Measurements from ENCODE around the gene TTLL8. TPM values are rescaled to one million over a fixed set of nuclear protein-coding genes. Genes with fewer than 3 reads are reported as not detected.

Gene TTLL8
- total RNA-seq, 1 donor from 2014 or later, result not detected

GRCh38 chr22:50027639-50028537 lies 30.2 kb downstream of the TTLL8 start:
- H3K9me3 Mint-ChIP-seq (ENCODE audit: unreplicated experiment), result peaks cover 2% of the 10 kb centered on the region

GRCh38 chr22:50025993-50026392 lies 32.1 kb downstream of the TTLL8 start:
- no peak for DNase-seq
- H3K36me3 Mint-ChIP-seq (ENCODE audit: unreplicated experiment), result no peaks in the 10 kb centered on the region
- H3K9me3 Mint-ChIP-seq (ENCODE audit: unreplicated experiment), result peaks cover 2% of the 10 kb centered on the region
- no peak overlapping the region for H3K4me3 Mint-ChIP-seq (ENCODE audit: unreplicated experiment)
- no peaks in the 10 kb centered on the region for H3K4me1 Mint-ChIP-seq (ENCODE audit: low read depth, unreplicated experiment)
- TF ChIP-seq CTCF (IDR thresholded peaks at IDR 0.05; ENCODE audit: partially characterized antibody, unreplicated experiment), result no peak
- peaks cover under 1% of the 10 kb centered on the region for H3K27me3 Mint-ChIP-seq (ENCODE audit: unreplicated experiment)
- H3K27ac Mint-ChIP-seq (ENCODE audit: unreplicated experiment), result no peak overlapping the region

More at GRCh38 chr22:50027639-50028537, 30.2 kb downstream of the TTLL8 start:
- Mint-ChIP-seq H3K36me3 (ENCODE audit: unreplicated experiment) (no peaks in the 10 kb centered on the region), H3K27me3 (ENCODE audit: unreplicated experiment) (peaks cover 2% of the 10 kb centered on the region), H3K4me3 (ENCODE audit: unreplicated experiment) (no peak overlapping the region), H3K27ac (ENCODE audit: unreplicated experiment) (no peak overlapping the region), H3K4me1 (ENCODE audit: low read depth, unreplicated experiment) (no peaks in the 10 kb centered on the region)
- no peak for DNase-seq
- no peak for TF ChIP-seq CTCF (IDR thresholded peaks at IDR 0.05; ENCODE audit: partially characterized antibody, unreplicated experiment)

GRCh38 chr22:50022171-50022819 lies 35.8 kb downstream of the TTLL8 start:
- H3K4me3 Mint-ChIP-seq (ENCODE audit: unreplicated experiment), result no peak overlapping the region
- no peak for TF ChIP-seq CTCF (IDR thresholded peaks at IDR 0.05; ENCODE audit: partially characterized antibody, unreplicated experiment)
- no peaks in the 10 kb centered on the region for H3K4me1 Mint-ChIP-seq (ENCODE audit: low read depth, unreplicated experiment)
- H3K9me3 Mint-ChIP-seq (ENCODE audit: unreplicated experiment), result peaks cover 6% of the 10 kb centered on the region
- DNase-seq, result no peak
- H3K27me3 Mint-ChIP-seq (ENCODE audit: unreplicated experiment), result peaks cover 2% of the 10 kb centered on the region
- no peak overlapping the region for H3K27ac Mint-ChIP-seq (ENCODE audit: unreplicated experiment)
- H3K36me3 Mint-ChIP-seq (ENCODE audit: unreplicated experiment), result peaks cover 8% of the 10 kb centered on the region

- H3K36me3 Mint-ChIP-seq (ENCODE audit: unreplicated experiment), result peaks cover 8% of the 10 kb centered on the region
- peaks cover 2% of the 10 kb centered on the region for H3K27me3 Mint-ChIP-seq (ENCODE audit: unreplicated experiment)
- no peak overlapping the region for H3K4me3 Mint-ChIP-seq (ENCODE audit: unreplicated experiment)
- H3K4me1 Mint-ChIP-seq (ENCODE audit: low read depth, unreplicated experiment), result no peaks in the 10 kb centered on the region
- DNase-seq, result no peak
- H3K9me3 Mint-ChIP-seq (ENCODE audit: unreplicated experiment), result peaks cover 4% of the 10 kb centered on the region
- H3K27ac Mint-ChIP-seq (ENCODE audit: unreplicated experiment), result no peak overlapping the region
- no peak for TF ChIP-seq CTCF (IDR thresholded peaks at IDR 0.05; ENCODE audit: partially characterized antibody, unreplicated experiment)
Observed at GRCh38 chr22:50020606-50021005, 37.5 kb downstream of the TTLL8 start.

GRCh38 chr22:50019316-50019715 lies 38.8 kb downstream of the TTLL8 start:
- Mint-ChIP-seq H3K36me3 (ENCODE audit: unreplicated experiment) (peaks cover 8% of the 10 kb centered on the region), H3K4me3 (ENCODE audit: unreplicated experiment) (no peak overlapping the region), H3K4me1 (ENCODE audit: low read depth, unreplicated experiment) (no peaks in the 10 kb centered on the region), H3K27ac (ENCODE audit: unreplicated experiment) (no peak overlapping the region), H3K27me3 (ENCODE audit: unreplicated experiment) (peaks cover 2% of the 10 kb centered on the region), H3K9me3 (ENCODE audit: unreplicated experiment) (peaks cover 4% of the 10 kb centered on the region)
- TF ChIP-seq CTCF (IDR thresholded peaks at IDR 0.05; ENCODE audit: partially characterized antibody, unreplicated experiment), result no peak
- no peak for DNase-seq

Data from glutamatergic neuron (in vitro differentiated cells).